Measurements from ENCODE around the gene LAG3. TPM values are rescaled to one million over a fixed set of nuclear protein-coding genes. Genes with fewer than 3 reads are reported as not detected.

LAG3 gene
- total RNA-seq, 1 experiment from 2014 or later, result 0.06 TPM

- no peak for DNase-seq (ENCODE audit: low spot score)
Observed at GRCh38 chr12:6788972-6789924, 16.9 kb downstream of the LAG3 start, which contains the start of gene CD4. Gene CD4, plus strand, starts transcription at chr12:6789528. Its CDS starts 10,611 bp downstream, at chr12:6800139.

- no peak for DNase-seq (ENCODE audit: low spot score)
Observed at GRCh38 chr12:6790496-6791150, 18.3 kb downstream of the LAG3 start.

GRCh38 chr12:6791931-6792520, 19.7 kb downstream of the LAG3 start:
- DNase-seq (ENCODE audit: low spot score), result no peak

- DNase-seq (ENCODE audit: low spot score), result no peak
Observed at GRCh38 chr12:6792522-6793201, 20.3 kb downstream of the LAG3 start.

- DNase-seq (ENCODE audit: low spot score), result no peak
Observed at GRCh38 chr12:6795088-6795487, 22.8 kb downstream of the LAG3 start.

- no peak for DNase-seq (ENCODE audit: low spot score)
Observed at GRCh38 chr12:6796576-6796975, 24.3 kb downstream of the LAG3 start.

- DNase-seq (ENCODE audit: low spot score), result no peak
Observed at GRCh38 chr12:6799147-6799546, 26.8 kb downstream of the LAG3 start.

GRCh38 chr12:6807170-6807569, 34.9 kb downstream of the LAG3 start:
- DNase-seq (ENCODE audit: low spot score), result no peak

GRCh38 chr12:6809056-6809455, 36.7 kb downstream of the LAG3 start:
- DNase-seq (ENCODE audit: low spot score), result no peak

- no peak for DNase-seq (ENCODE audit: low spot score)
Observed at GRCh38 chr12:6810758-6811157, 38.4 kb downstream of the LAG3 start.

- DNase-seq (ENCODE audit: low spot score), result no peak
Observed at GRCh38 chr12:6813363-6813762, 41.0 kb downstream of the LAG3 start.

GRCh38 chr12:6816598-6816997, 44.3 kb downstream of the LAG3 start:
- DNase-seq (ENCODE audit: low spot score), result no peak

GRCh38 chr12:6817098-6817497, 44.8 kb downstream of the LAG3 start:
- DNase-seq (ENCODE audit: low spot score), result no peak

- DNase-seq (ENCODE audit: low spot score), result no peak
Observed at GRCh38 chr12:6817662-6818157, 45.4 kb downstream of the LAG3 start.

- DNase-seq (ENCODE audit: low spot score), result no peak
Observed at GRCh38 chr12:6818222-6818621, 45.9 kb downstream of the LAG3 start.

- DNase-seq (ENCODE audit: low spot score), result no peak
Observed at GRCh38 chr12:6818645-6819044, 46.3 kb downstream of the LAG3 start.

GRCh38 chr12:6819106-6820030, 47.0 kb downstream of the LAG3 start:
- DNase-seq (ENCODE audit: low spot score), result no peak

GRCh38 chr12:6820166-6820565, 47.8 kb downstream of the LAG3 start:
- no peak for DNase-seq (ENCODE audit: low spot score)

GRCh38 chr12:6821591-6822425, 49.5 kb downstream of the LAG3 start, which contains the start of gene GPR162:
Gene GPR162, plus strand, starts transcription at chr12:6821821. Its CDS starts 2,078 bp downstream, at chr12:6823899.
- DNase-seq (ENCODE audit: low spot score), result peak; percentile 47

Data from H4 (cell line).